SH-SY5Y (cell line): ENCODE data around the gene TRNAU1AP.

ENCODE experiments used
- GATA2 ChIP-seq: IDR thresholded peaks from 2 replicates; pipeline ENCODE4 v1.6.1; 2011; ENCODE audit warnings: mild to moderate bottlenecking, low read depth, low read length
- GATA3 ChIP-seq: IDR thresholded peaks from 2 replicates; pipeline ENCODE4 v1.6.1; 2011; ENCODE audit warnings: low read depth, mild to moderate bottlenecking, low read length, moderate library complexity

DNA sequence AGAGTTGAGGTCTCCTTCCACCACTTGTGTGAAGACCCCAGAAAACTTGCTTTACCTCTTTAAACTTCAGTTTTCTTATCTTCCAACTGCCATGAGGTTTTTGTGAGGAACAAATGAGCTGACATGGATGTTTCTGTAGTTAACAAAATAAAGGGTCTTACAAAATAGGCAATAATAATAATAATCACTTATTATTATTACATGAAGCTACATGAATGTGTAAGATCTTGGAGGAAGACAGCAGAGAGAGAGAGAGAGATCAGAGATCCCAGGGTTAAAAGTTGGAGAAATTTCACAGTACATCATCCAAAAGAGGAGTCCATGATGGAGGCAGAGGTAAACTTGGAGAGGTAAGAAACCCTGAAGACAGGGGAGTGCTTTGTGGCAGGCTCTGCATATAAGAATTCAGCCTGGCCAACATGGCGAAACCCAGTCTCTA lies 36.3 kb upstream of the TRNAU1AP start:
- TF ChIP-seq GATA2 (no peak), GATA3 (no peak)
